CD1c-positive myeloid dendritic cell (primary cell): Measurements from ENCODE around the gene PRKG1.
A peak's percentile ranks its signal among the peaks of the same experiment; 100 is the strongest.
"Not testable (repeated sequence)": the region's sequence is repeated elsewhere in the genome, so short reads cannot be mapped to it uniquely, and the experiment has no call there.

Source experiments
- DNase-seq: peaks from one replicate; pipeline ENCODE4 v3.0.0-alpha.2; 2016; ENCODE audit errors: extremely low spot score

PRKG1 gene

GRCh38 chr10:51377070-51377931, 303.0 kb downstream of the PRKG1 start:
- no peak for DNase-seq

GRCh38 chr10:51377932-51378599, 303.8 kb downstream of the PRKG1 start:
- DNase-seq: no peak

- DNase-seq: no peak
These were observed 307.9 kb downstream of the PRKG1 start for GRCh38 chr10:51382181-51382580.

- no peak for DNase-seq
These were observed 310.7 kb downstream of the PRKG1 start for GRCh38 chr10:51384971-51385370.

- DNase-seq: no peak
These were observed 312.1 kb downstream of the PRKG1 start for GRCh38 chr10:51386248-51386885.

GRCh38 chr10:51389415-51390321, 315.4 kb downstream of the PRKG1 start:
- peak; percentile 43 for DNase-seq

- not testable (repeated sequence) for DNase-seq
These were observed 318.7 kb downstream of the PRKG1 start for GRCh38 chr10:51393006-51393405.

GRCh38 chr10:51394039-51394438, 319.8 kb downstream of the PRKG1 start:
- no peak for DNase-seq

GRCh38 chr10:51397244-51397643, 323.0 kb downstream of the PRKG1 start:
- DNase-seq: no peak

- DNase-seq: no peak
These were observed 323.4 kb downstream of the PRKG1 start for GRCh38 chr10:51397695-51398094.

- DNase-seq: no peak
These were observed 325.6 kb downstream of the PRKG1 start for GRCh38 chr10:51399840-51400239.

- no peak for DNase-seq
These were observed 326.3 kb downstream of the PRKG1 start for GRCh38 chr10:51400392-51401096.

- DNase-seq: no peak
These were observed 329.2 kb downstream of the PRKG1 start for GRCh38 chr10:51403521-51403920.

- DNase-seq: no peak
These were observed 331.5 kb downstream of the PRKG1 start for GRCh38 chr10:51405580-51406351.

GRCh38 chr10:51406581-51406980, 332.3 kb downstream of the PRKG1 start:
- no peak for DNase-seq

- no peak for DNase-seq
These were observed 342.2 kb downstream of the PRKG1 start for GRCh38 chr10:51416494-51416893.

GRCh38 chr10:51419196-51420093, 345.2 kb downstream of the PRKG1 start:
- no peak for DNase-seq

GRCh38 chr10:51421853-51422252, 347.6 kb downstream of the PRKG1 start:
- DNase-seq: no peak
